K562 (cell line): ENCODE data around the gene CLP1. TPM values are rescaled to one million over a fixed set of nuclear protein-coding genes. Genes with fewer than 3 reads are reported as not detected.
A peak's percentile ranks its signal among the peaks of the same experiment; 100 is the strongest.

ENCODE experiments used
- ARHGAP35 ChIP-seq: fragments of 450-650 bp; IDR thresholded peaks from 2 replicates; pipeline ENCODE4 v1.6.1; 2018; ENCODE audit not compliant: partially characterized antibody
- ARID1B ChIP-seq: fragments of 450-650 bp; IDR thresholded peaks from 2 replicates; pipeline ENCODE4 v1.6.1; 2016; ENCODE audit warnings: antibody characterized with exemption, mild to moderate bottlenecking, inconsistent platforms
- ATF1 ChIP-seq, 2 experiments: fragments of 450-650 bp in 1 of 2; IDR thresholded peaks; 2 replicates each; pipeline ENCODE4 v1.6.1; 2016; ENCODE audit warnings: missing compliant biosample characterization in 1 of 2, missing genetic modification characterization in 1 of 2
- EGR1 ChIP-seq: fragments of 450-650 bp; conservative IDR thresholded peaks from 2 replicates; pipeline ENCODE4 v1.6.1; 2017; ENCODE audit warnings: mild to moderate bottlenecking
- ELF4 ChIP-seq: fragments of 450-650 bp; formaldehyde crosslinking; IDR thresholded peaks from 2 replicates; pipeline ENCODE4 v1.4.0; 2022; ENCODE audit warnings: missing genetic modification characterization
- FOSL1 ChIP-seq: fragments of 200-800 bp; sonication (Bioruptor generic); conservative IDR thresholded peaks from 2 replicates; pipeline ENCODE4 v1.6.1; 2016; ENCODE audit warnings: missing genetic modification characterization, missing compliant biosample characterization
- FOXJ2 ChIP-seq: fragments of 200-800 bp; sonication (Bioruptor generic); IDR thresholded peaks from 2 replicates; pipeline ENCODE4 v1.6.1; 2016; ENCODE audit warnings: missing genetic modification characterization, missing compliant biosample characterization
- GATAD2A ChIP-seq: fragments of 450-650 bp; IDR thresholded peaks from 2 replicates; pipeline ENCODE4 v1.6.1; 2017
- HDGF ChIP-seq: fragments of 450-650 bp; IDR thresholded peaks from 2 replicates; pipeline ENCODE4 v1.6.1; 2016
- KAT7 ChIP-seq: sonication (generic); formaldehyde crosslinking; IDR thresholded peaks from 2 replicates; pipeline ENCODE4 v1.8.0; 2022; ENCODE audit warnings: missing genetic modification reagents, mild to moderate bottlenecking, borderline replicate concordance
- LARP7 ChIP-seq: fragments of 450-650 bp; IDR thresholded peaks from 2 replicates; pipeline ENCODE4 v1.6.1; 2016
- NCOA2 ChIP-seq, 2 experiments: fragments of 450-650 bp; IDR thresholded peaks; 2 replicates each; pipeline ENCODE4 v1.6.1; 2018; ENCODE audit warnings: mild to moderate bottlenecking in 2 of 2, moderate library complexity in 1 of 2; ENCODE audit not compliant: partially characterized antibody in 2 of 2
- NFIC ChIP-seq: fragments of 450-650 bp; IDR thresholded peaks from 2 replicates; pipeline ENCODE4 v1.6.1; 2017; ENCODE audit warnings: mild to moderate bottlenecking, inconsistent platforms
- NFRKB ChIP-seq: fragments of 450-650 bp; IDR thresholded peaks from 2 replicates; pipeline ENCODE4 v1.6.1; 2016; ENCODE audit warnings: low read depth
- OTX1 ChIP-seq: fragments of 450-650 bp; formaldehyde crosslinking; IDR thresholded peaks from 2 replicates; pipeline ENCODE4 v1.4.0; 2022; ENCODE audit warnings: mild to moderate bottlenecking
- PRPF4 ChIP-seq: fragments of 200-400 bp; formaldehyde crosslinking; IDR thresholded peaks from one replicate; pipeline ENCODE4 v1.6.1; 2017; ENCODE audit warnings: low read length, low read depth, mild to moderate bottlenecking; ENCODE audit not compliant: insufficient read depth, poor library complexity, severe bottlenecking
- SIX5 ChIP-seq, 2 experiments: IDR thresholded peaks; 2 replicates each; pipeline ENCODE4 v1.6.1; 2011; ENCODE audit warnings: low read length in 2 of 2, borderline replicate concordance in 1 of 2, low read depth in 1 of 2, mild to moderate bottlenecking in 1 of 2, moderate library complexity in 1 of 2; ENCODE audit not compliant: insufficient read depth in 1 of 2
- STAT5B ChIP-seq: fragments of 250-450 bp; sonication (Bioruptor Pico); IDR thresholded peaks from 2 replicates; pipeline ENCODE4 v1.8.0; 2021; ENCODE audit warnings: mild to moderate bottlenecking, inconsistent platforms
- ZNF445 ChIP-seq: fragments of 250-450 bp; sonication (Bioruptor Pico); IDR thresholded peaks from 2 replicates; pipeline ENCODE4 v1.4.0; 2020; ENCODE audit warnings: low read depth, mild to moderate bottlenecking, moderate library complexity
- ZNF561 ChIP-seq: fragments of 450-650 bp; formaldehyde crosslinking; conservative IDR thresholded peaks from 2 replicates; pipeline ENCODE4 v1.4.0; 2020; ENCODE audit warnings: mild to moderate bottlenecking, moderate library complexity
- ZNF780A ChIP-seq: fragments of 250-450 bp; sonication (Bioruptor Pico); IDR thresholded peaks from 2 replicates; pipeline ENCODE4 v1.5.0; 2021; ENCODE audit warnings: mild to moderate bottlenecking
- polyA plus RNA-seq, 8 experiments: library from polyadenylated mRNA; depleted of rRNA in 4 of 8; stranded (reverse) in 5 of 8; unstranded in 3 of 8; fragments of >200 nt; fragmentation: Nextera tagmentation in 2 of 8; fragmentation: Illumina TruSeq in 1 of 8; extraction: Ambion mirVana in 2 of 8; extraction: Trizol in 1 of 8; gene quantifications; 2 replicates each; pipeline versions ENCODE4 v1.2.1 to v1.2.3, GENCODE V29; 2011 to 2014; ENCODE audit warnings: inconsistent platforms in 1 of 8, missing spikeins in 1 of 8
- total RNA-seq, 7 experiments: library from RNA; depleted of rRNA in 6 of 7; stranded (reverse); fragments of >200 nt in 6 of 7; fragmentation: Illumina TruSeq in 2 of 7; extraction: Trizol in 2 of 7; gene quantifications; 2 replicates each; pipeline versions ENCODE4 v1.2.1 to v1.2.3, GENCODE V29; 2011 to 2021; ENCODE audit warnings: low replicate concordance in 1 of 7
- TF ChIP-seq, protein P1 (sequence below): sonication (generic); formaldehyde crosslinking; IDR thresholded peaks from 2 replicates; pipeline ENCODE4 v1.8.0; 2022; ENCODE audit warnings: mild to moderate bottlenecking, missing genetic modification reagents
- TF ChIP-seq, protein P2 (sequence below), 3 experiments: fragments of 200-800 bp in 1 of 3; sonication (Bioruptor generic) in 1 of 3; sonication (generic) in 1 of 3; formaldehyde crosslinking in 1 of 3; IDR thresholded peaks; 2 replicates each; pipeline versions ENCODE4 v1.6.1 to v1.8.0; 2016 to 2022; ENCODE audit warnings: mild to moderate bottlenecking in 2 of 3, missing compliant biosample characterization in 2 of 3, missing genetic modification characterization in 2 of 3, missing genetic modification reagents in 1 of 3

CLP1 gene
- total and polyA plus RNA-seq, 9 of the 15 experiments (the other 6 are each of a cell fraction or from before 2014, with no cell fraction given) = 19.1 to 46.2 (median 27.8) TPM

DNA sequence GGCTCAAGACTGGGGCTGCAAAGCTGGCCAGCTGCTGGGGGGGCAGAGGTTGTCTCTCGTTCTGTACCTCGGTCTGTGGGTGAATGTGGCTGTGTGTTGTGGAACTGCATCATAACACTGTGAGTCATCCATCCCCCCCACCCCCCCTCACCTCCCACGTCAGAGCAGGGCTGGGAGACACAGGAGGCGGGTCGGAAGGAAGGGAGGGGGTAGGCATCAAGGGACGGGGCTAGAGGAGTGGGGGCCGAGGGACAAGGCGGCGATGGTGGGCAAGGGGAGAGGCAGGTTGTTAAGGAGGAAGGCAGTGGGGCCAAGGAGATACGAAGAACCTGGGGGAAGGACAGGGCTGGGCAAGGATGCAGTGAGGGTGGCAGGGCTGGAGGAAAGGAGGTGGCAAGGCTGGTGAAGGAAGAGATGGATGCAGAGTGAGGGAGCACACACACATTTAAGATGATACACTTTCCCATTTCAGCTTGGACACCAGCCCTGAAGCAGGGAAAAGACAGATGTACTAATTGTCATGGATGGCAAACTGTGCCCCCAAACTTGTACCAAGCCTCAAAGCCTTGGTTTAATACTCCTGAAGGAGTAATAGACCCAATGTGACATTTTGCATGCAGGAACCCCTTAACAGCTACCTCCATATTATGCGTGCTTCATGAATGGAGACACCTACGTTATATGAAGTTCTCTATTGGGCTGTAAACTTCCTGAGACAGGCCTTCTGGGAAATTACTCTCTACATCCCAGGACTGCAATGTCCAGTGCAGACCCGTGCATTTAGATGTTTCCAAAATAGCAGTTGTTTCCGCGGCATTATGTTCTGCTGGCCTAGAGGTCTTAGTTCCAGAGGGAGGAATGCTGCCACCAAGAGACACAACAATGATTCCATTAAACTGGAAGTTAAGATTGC is 7.5 kb upstream of the CLP1 start, which contains the start of gene YPEL4 (continued):
- TF ChIP-seq PRPF4 = no peak
- TF ChIP-seq HDGF = peak; percentile 92
- no peak for TF ChIP-seq ATF1 (CRISPR knock-in tag; IDR thresholded peaks at IDR 0.05)
- peak; percentile 52 for TF ChIP-seq ATF1 (tag; IDR thresholded peaks at IDR 0.05)
- 0 out of 2 replicates have a peak, but pooled peaks have one; percentile 27 for TF ChIP-seq LARP7
- 0 out of 2 replicates have a peak, but pooled peaks have one; percentile 35 for TF ChIP-seq KAT7 (CRISPR knock-in tag)
- TF ChIP-seq ARHGAP35 = peak; percentile 61
- no peak for TF ChIP-seq NFRKB
- peak; percentile 43; the same call in 1 of the 2 replicates for TF ChIP-seq NFIC
- no peak for TF ChIP-seq GATAD2A
- TF ChIP-seq ZNF561 (CRISPR knock-in tag) = no peak
- TF ChIP-seq ARID1B = peak; percentile 38; the same call in 1 of the 2 replicates
- TF ChIP-seq EGR1 = peak; percentile 24; the same call in 1 of the 2 replicates
- TF ChIP-seq SIX5 (IDR thresholded peaks at IDR 0.05; ENCODE audit: borderline replicate concordance in 1 of 2, insufficient read depth in 1 of 2, low read depth in 1 of 2, low read length in 2 of 2) = no peak
- no peak for TF ChIP-seq ZNF445 (CRISPR knock-in tag)
- TF ChIP-seq, protein P1, sequence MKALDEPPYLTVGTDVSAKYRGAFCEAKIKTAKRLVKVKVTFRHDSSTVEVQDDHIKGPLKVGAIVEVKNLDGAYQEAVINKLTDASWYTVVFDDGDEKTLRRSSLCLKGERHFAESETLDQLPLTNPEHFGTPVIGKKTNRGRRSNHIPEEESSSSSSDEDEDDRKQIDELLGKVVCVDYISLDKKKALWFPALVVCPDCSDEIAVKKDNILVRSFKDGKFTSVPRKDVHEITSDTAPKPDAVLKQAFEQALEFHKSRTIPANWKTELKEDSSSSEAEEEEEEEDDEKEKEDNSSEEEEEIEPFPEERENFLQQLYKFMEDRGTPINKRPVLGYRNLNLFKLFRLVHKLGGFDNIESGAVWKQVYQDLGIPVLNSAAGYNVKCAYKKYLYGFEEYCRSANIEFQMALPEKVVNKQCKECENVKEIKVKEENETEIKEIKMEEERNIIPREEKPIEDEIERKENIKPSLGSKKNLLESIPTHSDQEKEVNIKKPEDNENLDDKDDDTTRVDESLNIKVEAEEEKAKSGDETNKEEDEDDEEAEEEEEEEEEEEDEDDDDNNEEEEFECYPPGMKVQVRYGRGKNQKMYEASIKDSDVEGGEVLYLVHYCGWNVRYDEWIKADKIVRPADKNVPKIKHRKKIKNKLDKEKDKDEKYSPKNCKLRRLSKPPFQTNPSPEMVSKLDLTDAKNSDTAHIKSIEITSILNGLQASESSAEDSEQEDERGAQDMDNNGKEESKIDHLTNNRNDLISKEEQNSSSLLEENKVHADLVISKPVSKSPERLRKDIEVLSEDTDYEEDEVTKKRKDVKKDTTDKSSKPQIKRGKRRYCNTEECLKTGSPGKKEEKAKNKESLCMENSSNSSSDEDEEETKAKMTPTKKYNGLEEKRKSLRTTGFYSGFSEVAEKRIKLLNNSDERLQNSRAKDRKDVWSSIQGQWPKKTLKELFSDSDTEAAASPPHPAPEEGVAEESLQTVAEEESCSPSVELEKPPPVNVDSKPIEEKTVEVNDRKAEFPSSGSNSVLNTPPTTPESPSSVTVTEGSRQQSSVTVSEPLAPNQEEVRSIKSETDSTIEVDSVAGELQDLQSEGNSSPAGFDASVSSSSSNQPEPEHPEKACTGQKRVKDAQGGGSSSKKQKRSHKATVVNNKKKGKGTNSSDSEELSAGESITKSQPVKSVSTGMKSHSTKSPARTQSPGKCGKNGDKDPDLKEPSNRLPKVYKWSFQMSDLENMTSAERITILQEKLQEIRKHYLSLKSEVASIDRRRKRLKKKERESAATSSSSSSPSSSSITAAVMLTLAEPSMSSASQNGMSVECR (CRISPR knock-in tag) = 0 out of 2 replicates have a peak, but pooled peaks have one; percentile 23
- no peak for TF ChIP-seq STAT5B (CRISPR knock-in tag)
- TF ChIP-seq, protein P2, sequence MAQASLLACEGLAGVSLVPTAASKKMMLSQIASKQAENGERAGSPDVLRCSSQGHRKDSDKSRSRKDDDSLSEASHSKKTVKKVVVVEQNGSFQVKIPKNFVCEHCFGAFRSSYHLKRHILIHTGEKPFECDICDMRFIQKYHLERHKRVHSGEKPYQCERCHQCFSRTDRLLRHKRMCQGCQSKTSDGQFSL (CRISPR knock-in tag; IDR thresholded peaks at IDR 0.05) = peak; percentile 76
- TF ChIP-seq, protein P2 (tag; IDR thresholded peaks at IDR 0.05) = peak in 1 of 2 experiments; percentile 53; a peak in 1 of 4 replicates
- no peak for TF ChIP-seq ZNF780A (CRISPR knock-in tag)
- 0 out of 2 replicates have a peak, but pooled peaks have one; percentile 51 for TF ChIP-seq OTX1 (CRISPR knock-in tag)
- TF ChIP-seq FOSL1 (tag) = peak; percentile 93
- 0 out of 2 replicates have a peak, but pooled peaks have one; percentile 37 for TF ChIP-seq FOXJ2 (tag)
- no peak for TF ChIP-seq NCOA2 (IDR thresholded peaks at IDR 0.05; ENCODE audit: partially characterized antibody in 2 of 2)
- peak; percentile 87 for TF ChIP-seq ELF4 (CRISPR knock-in tag)
